ENCODE measurements around the gene FAM200C. TPM values are rescaled to one million over a fixed set of nuclear protein-coding genes. Genes with fewer than 3 reads are reported as not detected.

The FAM200C gene
- total and polyA plus RNA-seq, 10 of the 15 experiments (the other 5 are each of a cell fraction or from before 2014, with no cell fraction given): 1.0 to 5.4 (median 2.2) TPM

DNA sequence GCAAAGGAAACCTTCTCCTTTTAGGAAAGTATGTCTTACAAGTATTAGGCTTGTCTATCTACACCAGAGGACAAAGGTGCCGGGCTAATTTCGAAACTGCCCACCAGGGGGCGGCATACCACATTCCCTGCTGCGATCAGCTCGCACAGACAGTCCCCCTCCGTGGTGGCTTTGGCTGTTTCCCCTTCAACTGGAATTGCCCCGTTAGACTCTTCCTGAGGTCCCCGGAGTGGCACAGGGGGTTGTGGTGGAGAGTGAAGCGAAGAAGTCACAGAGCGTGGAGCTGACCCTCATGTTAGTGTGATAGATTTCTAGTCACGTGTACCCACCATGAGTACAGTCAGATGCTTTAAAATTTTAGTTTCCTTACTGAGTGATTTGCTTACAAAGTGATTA is 39.3 kb upstream of the FAM200C start (continued):
- TF ChIP-seq, protein P1, sequence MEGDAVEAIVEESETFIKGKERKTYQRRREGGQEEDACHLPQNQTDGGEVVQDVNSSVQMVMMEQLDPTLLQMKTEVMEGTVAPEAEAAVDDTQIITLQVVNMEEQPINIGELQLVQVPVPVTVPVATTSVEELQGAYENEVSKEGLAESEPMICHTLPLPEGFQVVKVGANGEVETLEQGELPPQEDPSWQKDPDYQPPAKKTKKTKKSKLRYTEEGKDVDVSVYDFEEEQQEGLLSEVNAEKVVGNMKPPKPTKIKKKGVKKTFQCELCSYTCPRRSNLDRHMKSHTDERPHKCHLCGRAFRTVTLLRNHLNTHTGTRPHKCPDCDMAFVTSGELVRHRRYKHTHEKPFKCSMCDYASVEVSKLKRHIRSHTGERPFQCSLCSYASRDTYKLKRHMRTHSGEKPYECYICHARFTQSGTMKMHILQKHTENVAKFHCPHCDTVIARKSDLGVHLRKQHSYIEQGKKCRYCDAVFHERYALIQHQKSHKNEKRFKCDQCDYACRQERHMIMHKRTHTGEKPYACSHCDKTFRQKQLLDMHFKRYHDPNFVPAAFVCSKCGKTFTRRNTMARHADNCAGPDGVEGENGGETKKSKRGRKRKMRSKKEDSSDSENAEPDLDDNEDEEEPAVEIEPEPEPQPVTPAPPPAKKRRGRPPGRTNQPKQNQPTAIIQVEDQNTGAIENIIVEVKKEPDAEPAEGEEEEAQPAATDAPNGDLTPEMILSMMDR (IDR thresholded peaks at IDR 0.05 in 2 of 3, conservative IDR thresholded peaks at IDR 0.05 in 1 of 3; ENCODE audit: control insufficient read depth in 2 of 3, extremely low read depth in 1 of 3, insufficient read depth in 1 of 3, low read depth in 3 of 3, low read length in 3 of 3): peak; percentile 83 to 95 (median 88)
- TF ChIP-seq PAX5 (IDR thresholded peaks at IDR 0.05; ENCODE audit: borderline replicate concordance, low read depth, low read length) (peak; percentile 76), ZNF217 (IDR thresholded peaks at IDR 0.05) (no peak), IKZF2 (IDR thresholded peaks at IDR 0.05) (peak; percentile 93), RAD51 (IDR thresholded peaks at IDR 0.05) (peak; percentile 93), POLR2AphosphoS2 (IDR thresholded peaks at IDR 0.05; ENCODE audit: low read depth, low read length) (no peak), EP300 (IDR thresholded peaks at IDR 0.05; ENCODE audit: borderline replicate concordance in 1 of 2, control insufficient read depth in 1 of 2, low read depth in 2 of 2, low read length in 2 of 2) (no peak; a peak in 1 of 4 replicates), SIN3A (IDR thresholded peaks at IDR 0.05; ENCODE audit: low read depth, low read length) (peak; percentile 68; the same call in 1 of the 2 replicates), MEF2B (IDR thresholded peaks at IDR 0.05; ENCODE audit: partially characterized antibody, poor library complexity, severe bottlenecking) (peak; percentile 83), ETV6 (conservative IDR thresholded peaks at IDR 0.05 in 1 of 2, IDR thresholded peaks at IDR 0.05 in 1 of 2; ENCODE audit: borderline replicate concordance in 1 of 2, low read depth in 1 of 2) (0 out of 4 replicates have a peak, but pooled peaks of 1 of the 2 experiments have one; percentile 18), FOXM1 (IDR thresholded peaks at IDR 0.05; ENCODE audit: low read depth, low read length) (peak; percentile 49; the same call in 1 of the 2 replicates), MEF2A (IDR thresholded peaks at IDR 0.05; ENCODE audit: insufficient read depth, low read depth, low read length) (no peak), ZSCAN29 (IDR thresholded peaks at IDR 0.05) (peak; percentile 8; the same call in 1 of the 2 replicates), BHLHE40 (IDR thresholded peaks at IDR 0.05; ENCODE audit: borderline replicate concordance in 1 of 2, low read depth in 2 of 2, low read length in 1 of 2) (peak; percentile 91 to 92), RAD21 (IDR thresholded peaks at IDR 0.05; ENCODE audit: insufficient read depth, low read depth, low read length) (peak; percentile 84), RUNX3 (IDR thresholded peaks at IDR 0.05; ENCODE audit: low read length) (peak; percentile 58), NBN (IDR thresholded peaks at IDR 0.05) (peak; percentile 64; the same call in 1 of the 2 replicates), STAT1 (conservative IDR thresholded peaks at IDR 0.05) (no peak), POLR2A (IDR thresholded peaks at IDR 0.05; ENCODE audit: low read depth, low read length) (peak; percentile 50; the same call in 1 of the 2 replicates), SP1 (IDR thresholded peaks at IDR 0.05; ENCODE audit: low read depth, low read length) (peak; percentile 30), RBBP5 (conservative IDR thresholded peaks at IDR 0.05) (no peak), YY1 (IDR thresholded peaks at IDR 0.05; ENCODE audit: low read depth, low read length) (peak; percentile 63), SMARCA5 (IDR thresholded peaks at IDR 0.05) (peak; percentile 86; the same call in 1 of the 2 replicates)
- TF ChIP-seq, protein P2, sequence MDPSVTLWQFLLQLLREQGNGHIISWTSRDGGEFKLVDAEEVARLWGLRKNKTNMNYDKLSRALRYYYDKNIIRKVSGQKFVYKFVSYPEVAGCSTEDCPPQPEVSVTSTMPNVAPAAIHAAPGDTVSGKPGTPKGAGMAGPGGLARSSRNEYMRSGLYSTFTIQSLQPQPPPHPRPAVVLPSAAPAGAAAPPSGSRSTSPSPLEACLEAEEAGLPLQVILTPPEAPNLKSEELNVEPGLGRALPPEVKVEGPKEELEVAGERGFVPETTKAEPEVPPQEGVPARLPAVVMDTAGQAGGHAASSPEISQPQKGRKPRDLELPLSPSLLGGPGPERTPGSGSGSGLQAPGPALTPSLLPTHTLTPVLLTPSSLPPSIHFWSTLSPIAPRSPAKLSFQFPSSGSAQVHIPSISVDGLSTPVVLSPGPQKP (IDR thresholded peaks at IDR 0.05; ENCODE audit: low read depth, low read length): no peak
- TF ChIP-seq, protein P3, sequence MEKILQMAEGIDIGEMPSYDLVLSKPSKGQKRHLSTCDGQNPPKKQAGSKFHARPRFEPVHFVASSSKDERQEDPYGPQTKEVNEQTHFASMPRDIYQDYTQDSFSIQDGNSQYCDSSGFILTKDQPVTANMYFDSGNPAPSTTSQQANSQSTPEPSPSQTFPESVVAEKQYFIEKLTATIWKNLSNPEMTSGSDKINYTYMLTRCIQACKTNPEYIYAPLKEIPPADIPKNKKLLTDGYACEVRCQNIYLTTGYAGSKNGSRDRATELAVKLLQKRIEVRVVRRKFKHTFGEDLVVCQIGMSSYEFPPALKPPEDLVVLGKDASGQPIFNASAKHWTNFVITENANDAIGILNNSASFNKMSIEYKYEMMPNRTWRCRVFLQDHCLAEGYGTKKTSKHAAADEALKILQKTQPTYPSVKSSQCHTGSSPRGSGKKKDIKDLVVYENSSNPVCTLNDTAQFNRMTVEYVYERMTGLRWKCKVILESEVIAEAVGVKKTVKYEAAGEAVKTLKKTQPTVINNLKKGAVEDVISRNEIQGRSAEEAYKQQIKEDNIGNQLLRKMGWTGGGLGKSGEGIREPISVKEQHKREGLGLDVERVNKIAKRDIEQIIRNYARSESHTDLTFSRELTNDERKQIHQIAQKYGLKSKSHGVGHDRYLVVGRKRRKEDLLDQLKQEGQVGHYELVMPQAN (conservative IDR thresholded peaks at IDR 0.05): peak; percentile 50; the same call in 1 of the 2 replicates
